A549 (cell line): ENCODE results near the gene ALDH16A1.

Source experiments
- CBX2 ChIP-seq: fragments of 200-600 bp; sonication (generic); IDR thresholded peaks from 2 replicates; pipeline ENCODE4 v1.6.1; 2016; ENCODE audit warnings: low read depth, mild to moderate bottlenecking, borderline replicate concordance
- HOXA7 ChIP-seq: fragments of 250-450 bp; sonication (Bioruptor Pico); IDR thresholded peaks from 2 replicates; pipeline ENCODE4 v1.5.0; 2020; ENCODE audit warnings: mild to moderate bottlenecking, moderate library complexity
- JUN ChIP-seq, 2 experiments: fragments of >200 bp; sonication (Bioruptor Twin); formaldehyde crosslinking; IDR thresholded peaks; 2 replicates in 1 of 2; 3 replicates in 1 of 2; pipeline ENCODE4 v1.6.1; 2016 to 2017
- JUNB ChIP-seq: fragments of >200 bp; sonication (Bioruptor Twin); formaldehyde crosslinking; IDR thresholded peaks from 2 replicates; pipeline ENCODE4 v1.6.1; 2016
- MYC ChIP-seq: IDR thresholded peaks from 2 replicates; pipeline ENCODE4 v1.6.1; 2012; ENCODE audit warnings: mild to moderate bottlenecking, inconsistent platforms, low read length, improper control_type of control experiment, borderline replicate concordance
- PHF8 ChIP-seq: fragments of 200-600 bp; sonication (generic); IDR thresholded peaks from 2 replicates; pipeline ENCODE4 v1.6.1; 2016; ENCODE audit warnings: low read depth, mild to moderate bottlenecking, antibody characterized with exemption, moderate library complexity, borderline replicate concordance
- POLR2A ChIP-seq: IDR thresholded peaks from 2 replicates; pipeline ENCODE4 v1.6.1; 2012; ENCODE audit warnings: mild to moderate bottlenecking, low read length
- TF ChIP-seq, protein P1 (sequence below): fragments of >200 bp; sonication (Bioruptor Twin); formaldehyde crosslinking; IDR thresholded peaks from 3 replicates; pipeline ENCODE4 v1.5.1; 2016
- TF ChIP-seq, protein P2 (sequence below): fragments of 150-350 bp; IDR thresholded peaks from 2 replicates; pipeline ENCODE4 v1.6.1; 2014; ENCODE audit warnings: low read depth, mild to moderate bottlenecking, low read length
- TF ChIP-seq, protein P3 (sequence below): IDR thresholded peaks from 2 replicates; pipeline ENCODE4 v1.6.1; 2012

DNA sequence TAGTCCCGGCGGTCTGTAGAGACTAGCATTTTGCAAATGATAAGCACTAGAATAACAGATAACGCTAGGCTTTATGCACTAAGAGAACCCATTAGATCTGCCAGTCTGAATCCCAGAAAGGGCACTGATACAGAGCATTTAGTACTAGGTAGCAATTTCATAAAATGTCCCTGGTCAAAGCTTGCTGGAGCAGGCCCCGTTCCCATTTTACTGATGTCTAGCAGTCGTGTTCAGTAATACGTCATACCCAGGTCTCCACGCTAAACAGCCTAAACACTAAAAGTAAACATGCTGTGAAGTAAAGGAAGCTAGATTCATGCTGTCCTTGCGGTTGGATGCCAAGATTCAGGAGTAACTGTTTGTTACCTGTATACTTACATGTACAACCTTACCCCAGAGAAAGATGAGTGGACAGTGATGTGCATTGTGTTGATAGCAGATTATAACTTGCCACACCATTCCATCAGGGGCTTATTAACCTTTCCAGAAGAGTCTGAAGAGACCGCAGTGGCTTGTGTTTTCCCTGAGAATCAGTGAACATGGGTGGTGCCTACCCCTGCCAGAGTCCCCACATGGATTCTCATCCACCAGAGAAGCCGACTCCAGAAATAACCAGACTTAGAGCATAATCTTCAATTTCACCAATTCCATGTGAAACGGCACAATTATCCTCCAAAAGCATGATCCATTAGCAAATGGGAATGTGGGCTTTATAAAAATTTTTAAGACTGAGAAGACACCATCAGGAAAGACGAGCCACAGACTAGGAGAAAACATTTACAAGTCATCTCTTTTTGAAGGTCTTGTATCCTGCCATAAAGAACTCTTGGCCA lies 39.8 kb downstream of the ALDH16A1 start:
- no peak for TF ChIP-seq PHF8
- TF ChIP-seq, protein P1, sequence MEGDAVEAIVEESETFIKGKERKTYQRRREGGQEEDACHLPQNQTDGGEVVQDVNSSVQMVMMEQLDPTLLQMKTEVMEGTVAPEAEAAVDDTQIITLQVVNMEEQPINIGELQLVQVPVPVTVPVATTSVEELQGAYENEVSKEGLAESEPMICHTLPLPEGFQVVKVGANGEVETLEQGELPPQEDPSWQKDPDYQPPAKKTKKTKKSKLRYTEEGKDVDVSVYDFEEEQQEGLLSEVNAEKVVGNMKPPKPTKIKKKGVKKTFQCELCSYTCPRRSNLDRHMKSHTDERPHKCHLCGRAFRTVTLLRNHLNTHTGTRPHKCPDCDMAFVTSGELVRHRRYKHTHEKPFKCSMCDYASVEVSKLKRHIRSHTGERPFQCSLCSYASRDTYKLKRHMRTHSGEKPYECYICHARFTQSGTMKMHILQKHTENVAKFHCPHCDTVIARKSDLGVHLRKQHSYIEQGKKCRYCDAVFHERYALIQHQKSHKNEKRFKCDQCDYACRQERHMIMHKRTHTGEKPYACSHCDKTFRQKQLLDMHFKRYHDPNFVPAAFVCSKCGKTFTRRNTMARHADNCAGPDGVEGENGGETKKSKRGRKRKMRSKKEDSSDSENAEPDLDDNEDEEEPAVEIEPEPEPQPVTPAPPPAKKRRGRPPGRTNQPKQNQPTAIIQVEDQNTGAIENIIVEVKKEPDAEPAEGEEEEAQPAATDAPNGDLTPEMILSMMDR = no peak
- TF ChIP-seq JUN (IDR thresholded peaks at IDR 0.05) = peak; percentile 72 to 95
- TF ChIP-seq, protein P2, sequence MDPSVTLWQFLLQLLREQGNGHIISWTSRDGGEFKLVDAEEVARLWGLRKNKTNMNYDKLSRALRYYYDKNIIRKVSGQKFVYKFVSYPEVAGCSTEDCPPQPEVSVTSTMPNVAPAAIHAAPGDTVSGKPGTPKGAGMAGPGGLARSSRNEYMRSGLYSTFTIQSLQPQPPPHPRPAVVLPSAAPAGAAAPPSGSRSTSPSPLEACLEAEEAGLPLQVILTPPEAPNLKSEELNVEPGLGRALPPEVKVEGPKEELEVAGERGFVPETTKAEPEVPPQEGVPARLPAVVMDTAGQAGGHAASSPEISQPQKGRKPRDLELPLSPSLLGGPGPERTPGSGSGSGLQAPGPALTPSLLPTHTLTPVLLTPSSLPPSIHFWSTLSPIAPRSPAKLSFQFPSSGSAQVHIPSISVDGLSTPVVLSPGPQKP = no peak
- no peak for TF ChIP-seq JUNB
- no peak; the same call in 1 of the 2 replicates for TF ChIP-seq POLR2A
- TF ChIP-seq CBX2 = no peak
- peak; percentile 99 for TF ChIP-seq HOXA7 (CRISPR knock-in tag)
- TF ChIP-seq, protein P3, sequence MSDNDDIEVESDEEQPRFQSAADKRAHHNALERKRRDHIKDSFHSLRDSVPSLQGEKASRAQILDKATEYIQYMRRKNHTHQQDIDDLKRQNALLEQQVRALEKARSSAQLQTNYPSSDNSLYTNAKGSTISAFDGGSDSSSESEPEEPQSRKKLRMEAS = no peak
- TF ChIP-seq MYC = no peak
